Panc1 (cell line): ENCODE data around the gene CBLN1.

Source experiments
- POLR2AphosphoS5 ChIP-seq: IDR thresholded peaks from 2 replicates; pipeline ENCODE4 v1.6.1; 2012; ENCODE audit warnings: mild to moderate bottlenecking, low read depth, low read length, moderate library complexity
- SIN3A ChIP-seq: IDR thresholded peaks from 2 replicates; pipeline ENCODE4 v1.6.1; 2012; ENCODE audit warnings: low read depth, mild to moderate bottlenecking, low read length, moderate library complexity, borderline replicate concordance; ENCODE audit not compliant: insufficient read depth
- TF ChIP-seq, protein P1 (sequence below): fragments of 450-650 bp; IDR thresholded peaks from 2 replicates; pipeline ENCODE4 v1.5.1; 2017; ENCODE audit warnings: mild to moderate bottlenecking
- TF ChIP-seq, protein P2 (sequence below), 2 experiments: IDR thresholded peaks; 2 replicates each; pipeline ENCODE4 v1.6.1; 2011 to 2012; ENCODE audit warnings: low read depth in 2 of 2, control low read depth in 1 of 2, low read length in 1 of 2, mild to moderate bottlenecking in 1 of 2, moderate library complexity in 1 of 2; ENCODE audit not compliant: insufficient read depth in 1 of 2

DNA sequence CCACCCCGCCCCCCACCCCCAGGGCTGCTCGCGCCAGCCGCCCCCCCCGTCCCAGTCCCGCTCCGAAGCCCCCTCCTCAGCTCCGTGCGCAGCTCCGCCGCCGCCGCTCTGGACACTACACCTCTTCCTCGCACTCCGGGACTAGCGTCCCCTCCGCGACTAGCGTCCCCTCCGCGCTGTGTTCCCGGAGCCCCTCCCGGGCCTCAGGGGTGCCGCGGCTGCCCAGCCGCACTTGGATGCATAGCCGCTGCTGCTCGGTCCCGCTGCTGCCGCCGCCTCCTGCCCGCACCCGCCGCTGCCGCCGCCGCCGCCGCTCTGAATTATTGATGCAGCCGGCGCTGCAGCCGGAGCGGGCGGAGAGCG is at the start of gene CBLN1:
- TF ChIP-seq POLR2AphosphoS5 (no peak), SIN3A (no peak)
- TF ChIP-seq, protein P1, sequence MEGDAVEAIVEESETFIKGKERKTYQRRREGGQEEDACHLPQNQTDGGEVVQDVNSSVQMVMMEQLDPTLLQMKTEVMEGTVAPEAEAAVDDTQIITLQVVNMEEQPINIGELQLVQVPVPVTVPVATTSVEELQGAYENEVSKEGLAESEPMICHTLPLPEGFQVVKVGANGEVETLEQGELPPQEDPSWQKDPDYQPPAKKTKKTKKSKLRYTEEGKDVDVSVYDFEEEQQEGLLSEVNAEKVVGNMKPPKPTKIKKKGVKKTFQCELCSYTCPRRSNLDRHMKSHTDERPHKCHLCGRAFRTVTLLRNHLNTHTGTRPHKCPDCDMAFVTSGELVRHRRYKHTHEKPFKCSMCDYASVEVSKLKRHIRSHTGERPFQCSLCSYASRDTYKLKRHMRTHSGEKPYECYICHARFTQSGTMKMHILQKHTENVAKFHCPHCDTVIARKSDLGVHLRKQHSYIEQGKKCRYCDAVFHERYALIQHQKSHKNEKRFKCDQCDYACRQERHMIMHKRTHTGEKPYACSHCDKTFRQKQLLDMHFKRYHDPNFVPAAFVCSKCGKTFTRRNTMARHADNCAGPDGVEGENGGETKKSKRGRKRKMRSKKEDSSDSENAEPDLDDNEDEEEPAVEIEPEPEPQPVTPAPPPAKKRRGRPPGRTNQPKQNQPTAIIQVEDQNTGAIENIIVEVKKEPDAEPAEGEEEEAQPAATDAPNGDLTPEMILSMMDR, result no peak
- TF ChIP-seq, protein P2, sequence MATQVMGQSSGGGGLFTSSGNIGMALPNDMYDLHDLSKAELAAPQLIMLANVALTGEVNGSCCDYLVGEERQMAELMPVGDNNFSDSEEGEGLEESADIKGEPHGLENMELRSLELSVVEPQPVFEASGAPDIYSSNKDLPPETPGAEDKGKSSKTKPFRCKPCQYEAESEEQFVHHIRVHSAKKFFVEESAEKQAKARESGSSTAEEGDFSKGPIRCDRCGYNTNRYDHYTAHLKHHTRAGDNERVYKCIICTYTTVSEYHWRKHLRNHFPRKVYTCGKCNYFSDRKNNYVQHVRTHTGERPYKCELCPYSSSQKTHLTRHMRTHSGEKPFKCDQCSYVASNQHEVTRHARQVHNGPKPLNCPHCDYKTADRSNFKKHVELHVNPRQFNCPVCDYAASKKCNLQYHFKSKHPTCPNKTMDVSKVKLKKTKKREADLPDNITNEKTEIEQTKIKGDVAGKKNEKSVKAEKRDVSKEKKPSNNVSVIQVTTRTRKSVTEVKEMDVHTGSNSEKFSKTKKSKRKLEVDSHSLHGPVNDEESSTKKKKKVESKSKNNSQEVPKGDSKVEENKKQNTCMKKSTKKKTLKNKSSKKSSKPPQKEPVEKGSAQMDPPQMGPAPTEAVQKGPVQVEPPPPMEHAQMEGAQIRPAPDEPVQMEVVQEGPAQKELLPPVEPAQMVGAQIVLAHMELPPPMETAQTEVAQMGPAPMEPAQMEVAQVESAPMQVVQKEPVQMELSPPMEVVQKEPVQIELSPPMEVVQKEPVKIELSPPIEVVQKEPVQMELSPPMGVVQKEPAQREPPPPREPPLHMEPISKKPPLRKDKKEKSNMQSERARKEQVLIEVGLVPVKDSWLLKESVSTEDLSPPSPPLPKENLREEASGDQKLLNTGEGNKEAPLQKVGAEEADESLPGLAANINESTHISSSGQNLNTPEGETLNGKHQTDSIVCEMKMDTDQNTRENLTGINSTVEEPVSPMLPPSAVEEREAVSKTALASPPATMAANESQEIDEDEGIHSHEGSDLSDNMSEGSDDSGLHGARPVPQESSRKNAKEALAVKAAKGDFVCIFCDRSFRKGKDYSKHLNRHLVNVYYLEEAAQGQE (IDR thresholded peaks at IDR 0.05; ENCODE audit: insufficient read depth in 1 of 2, low read depth in 2 of 2, low read length in 1 of 2), result no peak
